Measurements from ENCODE around the gene PRPF6. TPM values are rescaled to one million over a fixed set of nuclear protein-coding genes. Genes with fewer than 3 reads are reported as not detected.

Gene PRPF6
- polyA plus RNA-seq, 4 donors, result 35.3 to 61.2 (median 48.1) TPM

DNA sequence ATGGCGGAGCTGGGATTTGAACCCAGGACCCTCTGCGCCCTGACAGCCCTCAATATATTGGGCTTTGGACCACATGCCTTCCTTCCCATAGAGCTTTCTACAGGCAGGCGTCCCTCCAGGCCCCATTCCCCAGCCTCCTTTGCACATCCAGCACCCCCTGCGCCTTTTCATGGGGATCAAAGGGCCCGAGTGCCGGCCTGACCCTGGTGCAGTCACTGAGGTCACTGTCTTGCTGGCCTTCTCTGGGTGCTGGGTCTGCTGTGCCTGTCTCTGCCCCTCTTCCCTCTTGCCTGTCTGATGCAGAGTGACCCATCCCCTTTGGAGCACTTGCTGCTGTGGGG, 100.7 kb downstream of the PRPF6 start:
- no peak overlapping the region for H3K27ac ChIP-seq (ENCODE audit: low read depth in 1 of 3, low read length in 2 of 3)
- no peak for DNase-seq
- H3K4me1 ChIP-seq (ENCODE audit: control insufficient read depth in 3 of 3, insufficient read depth in 2 of 3, low read depth in 1 of 3, low read length in 2 of 3), result peaks cover 0 to 23% (median 0%) of the 10 kb centered on the region in 3 donors
- no peak for FAIRE-seq
- peaks cover 4 to 73% (median 18%) of the 10 kb centered on the region in 3 donors for H3K27me3 ChIP-seq (ENCODE audit: control insufficient read depth in 3 of 3, insufficient read depth in 3 of 3, low read length in 3 of 3)
- WGBS, 3 donors, result 60 to 84% (median 72%) methylated on average over 6 of the region's 6 CpGs
- no peaks in the 10 kb centered on the region for H3K36me3 ChIP-seq (ENCODE audit: control insufficient read depth in 3 of 3, insufficient read depth in 2 of 3, low read depth in 1 of 3, low read length in 3 of 3)
- no peak overlapping the region for H3K4me3 ChIP-seq (ENCODE audit: low read depth in 1 of 3, low read length in 3 of 3)
- peaks cover 0 to 1% of the 10 kb centered on the region in 2 donors for H3K9me3 ChIP-seq (ENCODE audit: control insufficient read depth in 2 of 2, insufficient read depth in 1 of 2, low read depth in 1 of 2, low read length in 1 of 2)

GRCh38 chr20:64082126-64082731, 101.3 kb downstream of the PRPF6 start:
- peaks cover 0 to 5% of the 10 kb centered on the region in 2 donors for H3K9me3 ChIP-seq (ENCODE audit: control insufficient read depth in 2 of 2, insufficient read depth in 1 of 2, low read depth in 1 of 2, low read length in 1 of 2)
- H3K27ac ChIP-seq (ENCODE audit: low read depth in 1 of 3, low read length in 2 of 3), result no peak overlapping the region
- no peaks in the 10 kb centered on the region for H3K36me3 ChIP-seq (ENCODE audit: control insufficient read depth in 3 of 3, insufficient read depth in 2 of 3, low read depth in 1 of 3, low read length in 3 of 3)
- H3K27me3 ChIP-seq (ENCODE audit: control insufficient read depth in 3 of 3, insufficient read depth in 3 of 3, low read length in 3 of 3), result peaks cover 4 to 73% (median 18%) of the 10 kb centered on the region in 3 donors
- no peak overlapping the region for H3K4me3 ChIP-seq (ENCODE audit: low read depth in 1 of 3, low read length in 3 of 3)
- FAIRE-seq, result no peak
- 12 to 19% (median 14%) methylated on average over 13 of the region's 13 CpGs for WGBS, 3 donors
- no peak for DNase-seq
- peaks cover 0 to 23% (median 0%) of the 10 kb centered on the region in 3 donors for H3K4me1 ChIP-seq (ENCODE audit: control insufficient read depth in 3 of 3, insufficient read depth in 2 of 3, low read depth in 1 of 3, low read length in 2 of 3)

Other genes starting within 250 kb of the PRPF6 start
- 10 to 100 TPM in 3 of 4 donors, 1 to 10 TPM in 1; 6.1 to 48.4 (median 22.6) TPM for gene LIME1, start 244.5 kb upstream of the PRPF6 start, polyA plus RNA-seq
- 10 to 100 TPM; 11.6 to 69.9 (median 17.6) TPM for gene SLC2A4RG, start 241.4 kb upstream of the PRPF6 start, polyA plus RNA-seq
- gene ZBTB46, start 149.9 kb upstream of the PRPF6 start, polyA plus RNA-seq, result 1 to 10 TPM in 3 of 4 donors, not detected in 1; 1.1 to 3.1 (median 2.6) TPM
- gene ABHD16B, start 119.6 kb upstream of the PRPF6 start, polyA plus RNA-seq, result under 1 TPM in 2 of 4 donors, not detected in 2; 0.34 to 0.67 TPM
- gene TPD52L2, start 115.9 kb upstream of the PRPF6 start, polyA plus RNA-seq, result 10 to 100 TPM; 65.6 to 87.7 (median 70.0) TPM
- gene DNAJC5, start 86.0 kb upstream of the PRPF6 start, polyA plus RNA-seq, result 10 to 100 TPM; 20.6 to 52.3 (median 40.3) TPM
- 100 to 1,000 TPM in 1 of 4 donors, 10 to 100 TPM in 3; 47.1 to 131 (median 64.9) TPM for gene UCKL1, start 24.7 kb upstream of the PRPF6 start, polyA plus RNA-seq
- gene ZNF512B, start 11.2 kb upstream of the PRPF6 start, polyA plus RNA-seq, result 1 to 10 TPM; 2.5 to 5.0 (median 3.6) TPM
- gene SAMD10, start 1.5 kb upstream of the PRPF6 start, polyA plus RNA-seq, result 1 to 10 TPM; 3.6 to 7.3 (median 5.2) TPM
- gene C20orf204, start 55.0 kb downstream of the PRPF6 start, polyA plus RNA-seq, result 1 to 10 TPM in 3 of 4 donors, under 1 TPM in 1; 0.91 to 2.4 (median 1.6) TPM
- 10 to 100 TPM in 1 of 4 donors, 1 to 10 TPM in 2, under 1 TPM in 1; 0.67 to 26.8 (median 2.9) TPM for gene SOX18, start 68.5 kb downstream of the PRPF6 start, polyA plus RNA-seq
- 10 to 100 TPM in 2 of 4 donors, 1 to 10 TPM in 2; 7.8 to 28.5 (median 12.6) TPM for gene TCEA2, start 82.1 kb downstream of the PRPF6 start, polyA plus RNA-seq
- gene RGS19, start 98.4 kb downstream of the PRPF6 start, polyA plus RNA-seq, result 10 to 100 TPM in 1 of 4 donors, 1 to 10 TPM in 3; 1.8 to 10.8 (median 6.2) TPM
- under 1 TPM in 2 of 4 donors, not detected in 2; 0.30 to 0.61 TPM for gene OPRL1, start 99.0 kb downstream of the PRPF6 start, polyA plus RNA-seq
- gene LKAAEAR1, start 103.3 kb downstream of the PRPF6 start, polyA plus RNA-seq, result under 1 TPM in 1 of 4 donors, not detected in 3; 0.09 TPM
- not detected for gene NPBWR2, start 126.4 kb downstream of the PRPF6 start, polyA plus RNA-seq
- gene MYT1, start 183.3 kb downstream of the PRPF6 start, polyA plus RNA-seq, result under 1 TPM in 2 of 4 donors, not detected in 2; 0.63 to 0.77 TPM